ENCODE data around the gene BUB1B. TPM values are rescaled to one million over a fixed set of nuclear protein-coding genes. Genes with fewer than 3 reads are reported as not detected.

Gene BUB1B
- polyA plus RNA-seq, 1 of the 3 experiments (the other 2 are of a cell fraction) = 12.6 TPM

GRCh38 chr15:40125950-40126349, 34.9 kb upstream of the BUB1B start:
- CTCF ChIA-PET = no interaction called here
- Histone ChIP-seq H2AFZ (ENCODE audit: low read depth) (no peak overlapping the region), H3K9me2 (no peaks in the 10 kb centered on the region), H3K36me3 (replicated peaks in 1 of 2; ENCODE audit: control insufficient read depth in 1 of 2, insufficient read depth in 2 of 2, low read length in 1 of 2) (no peaks in the 10 kb centered on the region), H3K27me3 (ENCODE audit: insufficient read depth) (peaks cover 20% of the 10 kb centered on the region; the same call in 1 of the 2 replicates), H4K20me1 (ENCODE audit: insufficient read depth) (no peaks in the 10 kb centered on the region), H3K27ac (ENCODE audit: low read depth in 2 of 2, low read length in 1 of 2) (no peak overlapping the region), H3K9ac (no peak overlapping the region), H3K79me2 (ENCODE audit: insufficient read depth) (no peaks in the 10 kb centered on the region), H3K4me1 (ENCODE audit: control insufficient read depth in 1 of 2, insufficient read depth in 2 of 2, low read depth in 1 of 2, low read length in 1 of 2) (no peaks in the 10 kb centered on the region), H3F3A (replicated peaks; ENCODE audit: insufficient read depth) (no peaks in the 10 kb centered on the region), H3K9me3 (no peaks in the 10 kb centered on the region), H3K4me2 (no peak overlapping the region), H3K4me3 (ENCODE audit: low read depth in 2 of 2, low read length in 1 of 2) (no peak overlapping the region)
- POLR2A ChIA-PET = no interaction called here
- DNase-seq = no peak
- no peak for TF ChIP-seq JUND (IDR thresholded peaks at IDR 0.05)
- no peak for TF ChIP-seq MAX (IDR thresholded peaks at IDR 0.05; ENCODE audit: low read depth)
- TF ChIP-seq SMC3 (IDR thresholded peaks at IDR 0.05; ENCODE audit: low read depth, low read length) = no peak
- no peak for TF ChIP-seq GABPA (IDR thresholded peaks at IDR 0.05; ENCODE audit: low read depth)
- TF ChIP-seq TCF12 (IDR thresholded peaks at IDR 0.05) = no peak
- no peak for TF ChIP-seq NFIC (IDR thresholded peaks at IDR 0.05; ENCODE audit: borderline replicate concordance)
- no peak for TF ChIP-seq MEF2A (IDR thresholded peaks at IDR 0.05; ENCODE audit: borderline replicate concordance, low read depth)
- TF ChIP-seq RXRA (IDR thresholded peaks at IDR 0.05; ENCODE audit: borderline replicate concordance, low read depth) = no peak
- TF ChIP-seq PBX3 (IDR thresholded peaks at IDR 0.05) = no peak
- no peak for TF ChIP-seq SIN3A (IDR thresholded peaks at IDR 0.05; ENCODE audit: borderline replicate concordance, low read depth, low read length)
- WGBS (ENCODE audit: low lambda C conversion rate) = 79% methylated on average over 7 of the region's 7 CpGs

- POLR2A ChIA-PET = no interaction called here
- Histone ChIP-seq H3K9ac (no peak overlapping the region), H4K20me1 (ENCODE audit: insufficient read depth) (no peaks in the 10 kb centered on the region), H3K9me2 (no peaks in the 10 kb centered on the region), H3K4me2 (no peak overlapping the region), H3K27me3 (ENCODE audit: insufficient read depth) (peaks cover 20% of the 10 kb centered on the region; the same call in 1 of the 2 replicates), H2AFZ (ENCODE audit: low read depth) (no peak overlapping the region), H3K9me3 (no peaks in the 10 kb centered on the region), H3K79me2 (ENCODE audit: insufficient read depth) (no peaks in the 10 kb centered on the region), H3K27ac (ENCODE audit: low read depth in 2 of 2, low read length in 1 of 2) (no peak overlapping the region), H3F3A (replicated peaks; ENCODE audit: insufficient read depth) (no peaks in the 10 kb centered on the region), H3K36me3 (replicated peaks in 1 of 2; ENCODE audit: control insufficient read depth in 1 of 2, insufficient read depth in 2 of 2, low read length in 1 of 2) (no peaks in the 10 kb centered on the region), H3K4me3 (ENCODE audit: low read depth in 2 of 2, low read length in 1 of 2) (no peak overlapping the region), H3K4me1 (ENCODE audit: control insufficient read depth in 1 of 2, insufficient read depth in 2 of 2, low read depth in 1 of 2, low read length in 1 of 2) (no peaks in the 10 kb centered on the region)
- CTCF ChIA-PET = no interaction called here
- TF ChIP-seq ZBTB33 (IDR thresholded peaks at IDR 0.05; ENCODE audit: borderline replicate concordance, low read depth) = no peak
- no peak for TF ChIP-seq YY1 (IDR thresholded peaks at IDR 0.05; ENCODE audit: low read depth)
- TF ChIP-seq CHD2 (IDR thresholded peaks at IDR 0.05; ENCODE audit: low read length, partially characterized antibody) = no peak
- 68% methylated on average over 27 of the region's 27 CpGs for WGBS (ENCODE audit: low lambda C conversion rate)
- no peak for DNase-seq
Observed at GRCh38 chr15:40128766-40129660, 31.9 kb upstream of the BUB1B start.
